Urinary bladder (tissue), 4 donors: ENCODE data around the gene NOL4L. TPM values are rescaled to one million over a fixed set of nuclear protein-coding genes. Genes with fewer than 3 reads are reported as not detected.
"Not testable (repeated sequence)": the region's sequence is repeated elsewhere in the genome, so short reads cannot be mapped to it uniquely, and the experiment has no call there.

Experiments
- DNase-seq: peaks from one replicate; pipeline ENCODE4 v3.0.0-alpha.2; 2015; ENCODE audit errors: extremely low spot score
- H3K27ac ChIP-seq: one replicate; pipeline ENCODE4 v1.5.1; 2013; ENCODE audit warnings: low read depth, mild to moderate bottlenecking, moderate library complexity
- H3K36me3 ChIP-seq: one replicate; pipeline ENCODE4 v1.6.1; 2013; ENCODE audit warnings: mild to moderate bottlenecking, moderate library complexity; ENCODE audit not compliant: insufficient read depth
- H3K4me1 ChIP-seq: one replicate; pipeline ENCODE4 v1.6.1; 2013; ENCODE audit warnings: mild to moderate bottlenecking, moderate library complexity; ENCODE audit not compliant: insufficient read depth
- H3K4me3 ChIP-seq: one replicate; pipeline ENCODE4 v1.5.1; 2013; ENCODE audit warnings: low read depth, low read length
- WGBS: extraction: QIAGEN DNeasy Blood & Tissue Kit; methylation state at CpG from one replicate; pipeline ENCODE4 v1.1.7; 2013; 5-methylcytosine and 5-hydroxymethylcytosine counted together
- polyA plus RNA-seq: library from polyadenylated mRNA; stranded (reverse); fragments of 200-250 nt; gene quantifications from one replicate; pipeline ENCODE4 v1.2.3, GENCODE V29; 2013
- total RNA-seq: library from RNA; depleted of rRNA; stranded (reverse); fragments of >200 nt; gene quantifications from one replicate; pipeline ENCODE4 v1.2.3, GENCODE V29; 2014
- donor health status: healthy with polysubstance abuse.
- donor health status: healthy.

Gene NOL4L
- total and polyA plus RNA-seq, 2 donors: 9.1 to 11.5 TPM

DNA sequence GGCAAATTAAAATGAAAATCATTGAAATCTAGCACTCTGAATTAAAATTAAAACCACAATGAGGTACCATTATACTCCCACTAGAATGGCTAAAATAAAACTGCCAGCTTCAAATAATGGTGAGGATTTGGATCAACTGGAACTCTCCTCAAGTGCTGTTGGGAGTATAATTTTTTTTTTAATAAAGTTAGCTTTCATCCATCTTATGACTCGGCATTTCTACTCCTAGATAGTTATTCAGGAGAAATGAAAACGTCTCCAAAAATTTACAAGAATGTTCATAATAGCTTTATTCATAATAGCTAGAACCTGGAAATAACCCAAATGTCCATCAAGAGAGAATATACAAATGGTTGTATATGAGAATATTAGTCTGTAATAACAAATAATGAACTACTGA lies 163.8 kb downstream of the NOL4L start:
- H3K36me3 ChIP-seq: no peaks in the 10 kb centered on the region
- no peaks in the 10 kb centered on the region for H3K4me1 ChIP-seq
- no peak overlapping the region for H3K4me3 ChIP-seq
- DNase-seq: no peak
- no peak overlapping the region for H3K27ac ChIP-seq
- WGBS: 42% methylated on average over 2 of the region's 2 CpGs

DNA sequence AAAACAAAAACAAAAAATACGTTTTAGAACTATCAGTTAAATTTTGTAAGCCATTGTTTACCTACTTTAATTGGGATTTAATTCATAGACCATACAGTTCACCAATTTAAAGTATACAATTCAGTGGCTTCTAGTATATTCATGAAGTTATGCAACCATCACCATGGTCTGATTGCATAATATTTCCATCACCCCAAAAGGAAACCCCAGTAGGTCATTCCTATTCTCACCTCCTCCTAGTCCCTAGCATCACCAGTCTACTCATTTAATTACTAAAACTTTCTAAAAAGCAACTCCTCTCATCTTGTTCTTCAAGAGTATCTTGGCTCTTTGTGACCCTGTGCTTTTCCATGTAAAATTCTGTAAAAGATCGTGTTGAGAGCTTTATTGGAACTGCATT lies 166.8 kb downstream of the NOL4L start:
- no peak overlapping the region for H3K4me3 ChIP-seq
- no peak overlapping the region for H3K27ac ChIP-seq
- no peaks in the 10 kb centered on the region for H3K36me3 ChIP-seq
- 84% methylated on average over 2 of the region's 2 CpGs for WGBS
- H3K4me1 ChIP-seq: no peaks in the 10 kb centered on the region
- DNase-seq: no peak

DNA sequence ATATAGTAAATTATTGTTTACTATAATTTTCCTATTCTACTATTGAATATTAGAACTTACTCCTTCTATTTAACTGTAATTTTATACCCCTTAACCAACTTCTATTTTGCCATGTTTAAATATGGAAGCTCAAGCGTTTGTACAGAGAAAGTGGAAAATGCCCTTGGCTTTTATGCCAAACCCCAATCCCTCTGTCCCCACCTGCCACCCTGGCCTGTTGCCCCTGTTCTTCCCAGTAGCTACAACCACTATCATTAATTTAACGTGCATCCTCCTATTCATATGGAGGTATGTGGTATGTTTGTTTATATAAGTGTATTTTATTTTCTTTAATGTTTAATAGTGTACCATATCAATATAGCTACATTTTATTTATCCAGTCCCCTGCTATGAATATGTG lies 168.9 kb downstream of the NOL4L start:
- Histone ChIP-seq H3K4me1 (no peaks in the 10 kb centered on the region), H3K27ac (no peak overlapping the region), H3K4me3 (no peak overlapping the region), H3K36me3 (no peaks in the 10 kb centered on the region)
- 80% methylated on average over 2 of the region's 2 CpGs for WGBS
- no peak for DNase-seq

DNA sequence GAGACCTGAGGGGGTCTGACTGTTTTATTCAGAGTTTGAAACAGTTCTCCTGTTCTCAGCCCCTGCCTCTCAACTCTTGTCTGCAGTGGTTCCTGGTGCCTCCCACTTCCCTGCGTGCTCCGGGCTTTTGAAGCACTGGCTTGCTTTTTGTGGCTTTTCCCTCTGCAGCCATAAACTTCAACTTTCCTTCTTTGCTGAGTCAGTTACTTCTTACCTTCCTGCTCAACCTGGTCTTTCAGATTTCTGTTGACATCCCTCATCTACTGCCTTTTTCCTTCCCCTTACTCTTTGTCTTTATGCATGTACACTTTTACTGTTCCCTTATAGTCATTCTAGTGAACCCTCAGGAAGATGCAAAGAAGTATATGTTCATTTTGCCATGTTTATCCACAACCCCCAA lies 169.6 kb downstream of the NOL4L start:
- DNase-seq: no peak
- no peak overlapping the region for H3K4me3 ChIP-seq
- H3K4me1 ChIP-seq: no peaks in the 10 kb centered on the region
- no peak overlapping the region for H3K27ac ChIP-seq
- WGBS: 43% methylated on average over 2 of the region's 2 CpGs
- no peaks in the 10 kb centered on the region for H3K36me3 ChIP-seq

DNA sequence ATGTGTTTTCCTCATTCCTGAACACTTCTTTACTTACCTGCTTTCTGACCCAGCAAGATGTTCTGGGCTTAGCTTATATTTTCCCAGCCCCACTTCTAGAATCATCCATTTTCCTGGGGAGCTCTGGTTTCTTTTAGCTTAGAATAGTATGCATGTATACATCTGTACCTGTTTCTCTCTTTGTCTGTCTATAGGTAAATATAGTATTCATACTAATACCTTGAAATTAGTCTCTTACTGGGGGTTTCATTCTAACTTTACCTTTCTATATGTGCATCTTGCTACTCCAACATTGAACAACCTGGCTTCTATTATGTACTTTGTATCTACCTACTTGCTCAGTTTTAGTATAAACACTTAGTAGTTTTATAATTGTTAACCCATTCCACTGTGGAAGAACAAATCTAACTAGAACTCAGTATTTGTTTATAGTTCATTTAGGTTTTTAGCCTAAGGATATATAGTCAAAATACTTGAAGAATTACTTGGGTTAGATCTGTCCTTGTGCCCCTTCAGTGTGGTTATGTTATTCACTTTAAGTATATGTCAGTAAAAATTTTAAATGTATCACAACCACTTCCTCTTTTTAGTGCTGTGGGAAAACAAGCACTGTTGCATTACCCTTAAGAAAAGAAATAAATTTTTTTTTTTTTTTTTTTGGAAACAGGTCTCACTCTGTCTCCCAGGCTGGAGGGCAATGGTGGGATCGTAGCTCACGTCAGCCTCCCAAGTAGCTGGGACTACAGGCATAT lies 173.0 kb downstream of the NOL4L start:
- no peak overlapping the region for H3K4me3 ChIP-seq
- no peaks in the 10 kb centered on the region for H3K36me3 ChIP-seq
- 99% methylated on average over 2 of the region's 2 CpGs for WGBS
- DNase-seq: no peak
- no peaks in the 10 kb centered on the region for H3K4me1 ChIP-seq
- no peak overlapping the region for H3K27ac ChIP-seq

DNA sequence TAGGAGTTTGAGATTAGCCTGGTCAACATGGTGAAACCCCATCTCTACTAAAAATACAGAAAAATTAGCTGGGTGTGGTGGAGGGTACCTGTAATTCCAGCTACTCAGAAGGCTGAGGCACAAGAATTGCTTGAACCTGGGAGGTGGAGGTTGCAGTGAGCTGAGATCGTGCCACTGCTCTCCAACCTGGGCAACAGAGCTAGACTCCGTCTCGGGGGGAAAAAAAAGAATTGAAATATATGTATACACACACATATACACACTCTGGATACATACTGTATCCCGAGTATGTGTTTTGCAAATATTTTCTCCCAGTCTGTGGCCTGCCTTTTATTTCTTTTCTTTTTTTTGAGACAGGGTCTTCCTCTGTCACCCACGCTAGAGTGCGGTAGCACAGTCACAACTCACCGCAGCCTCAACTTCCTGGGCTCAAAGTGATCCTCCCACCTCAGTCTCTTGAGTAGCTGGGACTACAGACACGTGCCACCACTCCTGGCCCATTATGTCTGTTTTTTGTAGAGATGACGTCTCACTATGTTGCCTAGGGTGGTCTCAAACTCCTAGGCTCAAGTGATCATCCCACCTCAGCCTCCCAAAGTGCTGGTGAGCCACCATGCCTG lies 177.9 kb downstream of the NOL4L start:
- H3K4me3 ChIP-seq, H3K36me3 ChIP-seq, DNase-seq, H3K4me1 ChIP-seq, H3K27ac ChIP-seq: not testable (repeated sequence)
- 91% methylated on average over 9 of the region's 9 CpGs for WGBS

DNA sequence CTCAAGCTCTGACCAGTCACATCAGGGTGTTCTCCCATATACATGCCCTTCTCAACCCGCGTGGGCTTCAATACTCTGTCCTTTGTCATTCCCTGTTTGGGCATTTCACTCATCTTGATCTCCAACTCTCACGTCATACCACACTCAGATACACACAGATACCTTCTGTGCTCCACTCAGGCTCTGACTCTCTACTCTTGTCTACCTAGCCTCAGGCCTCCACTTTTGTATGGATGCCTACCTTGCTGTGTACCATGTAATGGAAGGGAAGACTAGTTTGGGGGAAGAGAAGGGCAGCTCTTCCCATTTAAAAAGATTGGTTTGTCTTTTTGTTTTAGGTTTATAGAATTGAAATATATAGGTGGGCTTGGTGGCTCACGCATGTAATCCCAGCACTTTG lies 178.4 kb downstream of the NOL4L start:
- no peak overlapping the region for H3K4me3 ChIP-seq
- no peaks in the 10 kb centered on the region for H3K36me3 ChIP-seq
- no peaks in the 10 kb centered on the region for H3K4me1 ChIP-seq
- 98% methylated on average over 4 of the region's 4 CpGs for WGBS
- DNase-seq: no peak
- H3K27ac ChIP-seq: no peak overlapping the region

DNA sequence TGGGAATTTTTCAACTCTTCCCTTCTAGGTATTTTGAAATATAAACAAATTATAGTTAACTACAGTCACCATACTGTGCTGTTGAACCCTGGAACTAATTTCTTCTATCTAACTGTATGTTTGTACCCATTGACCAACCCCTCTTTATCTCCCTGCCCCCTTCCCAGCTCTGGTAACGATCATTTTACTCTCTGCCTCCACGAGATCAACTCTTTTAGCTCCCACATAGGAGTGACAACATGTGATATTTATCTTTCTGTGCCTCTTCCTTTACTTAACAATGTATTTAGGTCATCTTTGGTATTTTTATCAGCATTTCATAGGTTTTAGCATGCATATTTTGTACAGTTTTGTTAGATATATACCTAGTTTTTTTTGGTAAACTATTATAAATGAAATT lies 181.1 kb downstream of the NOL4L start:
- Histone ChIP-seq H3K36me3 (peaks cover 2% of the 10 kb centered on the region), H3K4me3 (no peak overlapping the region), H3K27ac (no peak overlapping the region), H3K4me1 (no peaks in the 10 kb centered on the region)
- no peak for DNase-seq
- WGBS: 70% methylated on average over 2 of the region's 2 CpGs

DNA sequence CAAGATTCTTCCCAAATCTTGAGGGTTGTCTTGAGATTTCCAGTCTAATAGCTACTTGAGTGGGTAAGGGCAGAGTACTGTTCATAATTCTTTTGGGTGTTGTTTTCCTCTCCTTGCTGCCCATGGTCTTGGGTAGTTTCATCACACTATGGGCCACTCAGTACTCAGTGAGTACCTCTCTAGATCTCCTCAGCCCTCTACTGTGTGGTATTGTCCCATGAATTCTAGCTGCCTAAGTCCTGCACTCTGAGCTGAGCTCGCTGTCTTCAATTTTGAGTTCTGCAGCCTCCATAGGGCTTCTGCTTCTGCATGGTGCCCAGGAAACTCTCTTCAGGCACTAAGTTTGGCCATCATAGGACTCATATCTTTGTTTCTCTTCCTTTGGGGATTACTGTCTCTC lies 184.7 kb downstream of the NOL4L start:
- Histone ChIP-seq H3K36me3 (peaks cover 2% of the 10 kb centered on the region), H3K27ac (no peak overlapping the region), H3K4me3 (no peak overlapping the region), H3K4me1 (no peaks in the 10 kb centered on the region)
- DNase-seq: no peak
- WGBS: 96% methylated on average over 1 of the region's 1 CpG

DNA sequence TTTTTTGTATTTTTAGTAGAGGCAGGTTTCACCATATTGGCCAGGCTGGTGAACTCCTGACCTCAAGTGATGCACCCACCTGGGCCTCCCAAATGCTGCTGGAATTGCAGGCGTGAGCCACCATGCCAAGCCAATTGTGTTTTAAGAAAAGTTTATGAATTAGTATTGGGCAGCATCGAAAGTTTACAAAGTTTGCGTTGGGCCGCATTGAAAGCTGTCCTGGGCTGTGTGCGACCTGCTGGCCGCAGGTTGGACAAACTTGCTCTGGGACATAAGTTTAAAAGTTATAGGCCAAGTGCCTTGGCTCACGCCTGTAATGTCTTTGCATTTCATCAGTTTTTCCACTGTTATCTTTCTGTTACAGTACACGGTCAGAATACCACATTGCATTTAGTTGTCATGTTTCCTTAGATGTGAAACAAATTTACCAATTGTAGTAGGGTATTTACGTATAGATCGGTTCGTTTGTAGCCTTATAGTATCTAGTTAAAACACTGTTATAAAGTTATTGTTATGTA lies 187.5 kb downstream of the NOL4L start:
- DNase-seq: no peak
- WGBS: 89% methylated on average over 11 of the region's 11 CpGs
- H3K4me3 ChIP-seq: no peak overlapping the region
- H3K36me3 ChIP-seq: peaks cover 2% of the 10 kb centered on the region
- no peaks in the 10 kb centered on the region for H3K4me1 ChIP-seq
- H3K27ac ChIP-seq: no peak overlapping the region

DNA sequence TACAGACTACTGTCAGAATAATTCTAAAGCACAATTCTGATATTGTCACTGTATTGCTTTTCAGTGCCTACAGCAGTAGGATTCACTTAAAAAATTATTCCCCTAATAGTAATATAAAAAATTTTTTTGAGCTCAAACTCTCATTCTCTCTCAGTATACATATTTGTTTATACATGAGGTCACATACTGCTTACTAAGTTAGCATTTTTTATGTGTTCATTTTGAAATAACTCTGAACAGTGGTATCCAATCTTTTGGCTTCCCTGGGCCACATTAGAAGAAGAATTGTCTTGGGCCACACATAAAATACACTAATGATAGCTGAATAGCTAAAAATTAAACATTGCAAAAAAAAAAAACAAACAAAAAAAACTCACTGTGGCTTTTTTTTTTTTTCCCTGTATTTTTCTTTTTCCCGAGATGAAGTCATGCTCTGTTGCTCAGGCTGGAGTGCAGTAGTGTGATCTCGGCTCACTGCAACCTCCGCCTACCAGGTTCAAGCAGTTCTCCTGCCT lies 188.4 kb downstream of the NOL4L start:
- DNase-seq: no peak
- H3K4me1 ChIP-seq: no peaks in the 10 kb centered on the region
- no peak overlapping the region for H3K4me3 ChIP-seq
- WGBS: 61% methylated on average over 3 of the region's 3 CpGs
- peaks cover 2% of the 10 kb centered on the region for H3K36me3 ChIP-seq
- no peak overlapping the region for H3K27ac ChIP-seq

DNA sequence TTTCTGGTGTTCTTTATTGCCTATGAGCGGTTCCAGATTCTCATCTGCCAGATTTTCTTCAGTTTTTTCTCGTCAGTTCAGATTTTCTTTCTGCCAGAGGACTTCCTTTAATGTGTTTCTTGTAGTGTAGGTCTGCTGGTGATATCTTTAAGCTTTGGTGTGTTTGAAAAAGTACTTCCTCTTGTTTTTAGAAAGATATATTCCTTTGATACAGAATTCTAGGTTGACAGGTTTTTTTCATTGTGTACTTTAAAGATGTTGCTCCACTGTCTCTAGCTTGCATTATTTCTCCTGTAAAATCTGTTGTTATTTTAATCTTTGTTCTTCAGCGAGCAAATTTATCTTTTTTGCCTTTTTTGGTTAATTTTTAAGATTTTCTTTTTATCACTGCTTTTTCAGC lies 190.1 kb downstream of the NOL4L start:
- DNase-seq: no peak
- Histone ChIP-seq H3K4me3 (no peak overlapping the region), H3K27ac (no peak overlapping the region), H3K4me1 (no peaks in the 10 kb centered on the region), H3K36me3 (no peaks in the 10 kb centered on the region)
- WGBS: 90% methylated on average over 3 of the region's 3 CpGs
